ENCODE measurements around the gene DNAJC16.

The DNAJC16 gene

DNA sequence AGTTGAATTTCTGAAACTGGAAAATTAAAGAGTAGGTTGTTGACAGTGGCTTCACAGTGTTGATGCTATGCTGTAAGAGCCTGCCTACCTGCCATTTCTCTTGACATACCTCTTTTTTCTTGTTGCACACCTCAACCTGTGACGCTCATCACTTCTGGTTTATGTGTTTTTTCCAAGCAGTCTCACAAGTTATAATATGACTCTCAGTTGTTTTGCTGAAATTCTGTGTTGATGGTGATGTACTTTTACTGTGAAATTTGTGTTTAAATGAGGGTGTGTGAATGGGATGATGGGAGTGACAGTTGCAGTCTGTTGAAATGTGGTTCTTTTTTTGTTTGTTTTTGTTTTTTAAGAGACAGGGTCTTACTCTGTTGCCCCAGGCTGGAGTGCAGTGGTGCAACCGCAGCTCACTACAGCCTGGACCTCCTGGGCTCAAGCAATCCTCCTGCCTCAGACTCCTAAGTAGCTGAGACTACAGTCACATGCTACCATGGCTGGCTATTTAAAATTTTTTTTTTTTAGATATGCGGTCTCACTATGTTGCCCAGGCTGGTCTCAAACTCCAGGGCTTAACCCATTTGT is 97.6 kb downstream of the DNAJC16 start:
- no peak for DNase-seq

DNA sequence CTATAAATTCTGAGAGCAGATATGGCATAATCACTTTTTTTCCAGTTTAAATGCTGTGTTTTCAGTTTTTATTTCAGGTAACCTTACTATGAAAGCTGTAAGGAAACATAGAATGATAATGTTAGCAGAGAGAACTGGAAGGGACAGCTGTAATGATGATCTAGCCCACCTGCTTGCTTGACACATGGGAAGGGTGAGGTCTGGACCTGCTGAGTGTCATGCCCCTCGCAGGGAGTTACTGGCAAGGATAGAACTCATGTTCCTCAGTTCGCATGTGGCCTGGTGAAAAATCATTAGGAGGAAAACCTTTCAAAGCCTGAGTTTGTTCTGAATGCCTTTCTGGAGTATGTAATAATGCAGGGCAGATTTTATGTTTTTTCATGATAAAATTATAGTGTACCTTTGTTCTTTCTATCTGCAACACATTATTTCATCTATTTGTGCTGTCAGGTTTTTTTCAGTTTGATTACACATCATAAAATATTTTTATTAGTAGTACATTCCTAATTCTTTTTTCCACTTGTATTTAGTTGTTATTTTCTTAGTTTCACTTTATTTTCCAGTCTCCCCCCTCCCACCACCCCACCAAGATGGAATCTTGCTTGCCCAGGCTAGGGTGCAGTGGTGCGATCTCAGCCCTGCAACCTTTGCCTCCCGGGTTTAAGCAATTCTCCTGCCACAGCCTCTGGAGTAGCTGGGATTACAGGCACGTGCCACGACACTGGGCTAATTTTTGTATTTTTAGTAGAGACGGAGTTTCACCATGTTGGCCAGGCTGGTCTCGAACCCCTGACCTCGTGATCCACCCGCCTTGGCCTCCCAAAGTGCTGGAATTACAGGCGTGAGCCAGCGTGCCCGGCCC is 98.6 kb downstream of the DNAJC16 start:
- no peak for DNase-seq

Data from RPMI8226 (cell line).